Hypothalamus (tissue), 51 donors: Measurements from ENCODE around the gene RAD51B.

Experiments used
- DNase-seq, 51 donors: peaks; one replicate each; lab custom pipeline; 2025; lab: John Stamatoyannopoulos, UW

Gene RAD51B

DNA sequence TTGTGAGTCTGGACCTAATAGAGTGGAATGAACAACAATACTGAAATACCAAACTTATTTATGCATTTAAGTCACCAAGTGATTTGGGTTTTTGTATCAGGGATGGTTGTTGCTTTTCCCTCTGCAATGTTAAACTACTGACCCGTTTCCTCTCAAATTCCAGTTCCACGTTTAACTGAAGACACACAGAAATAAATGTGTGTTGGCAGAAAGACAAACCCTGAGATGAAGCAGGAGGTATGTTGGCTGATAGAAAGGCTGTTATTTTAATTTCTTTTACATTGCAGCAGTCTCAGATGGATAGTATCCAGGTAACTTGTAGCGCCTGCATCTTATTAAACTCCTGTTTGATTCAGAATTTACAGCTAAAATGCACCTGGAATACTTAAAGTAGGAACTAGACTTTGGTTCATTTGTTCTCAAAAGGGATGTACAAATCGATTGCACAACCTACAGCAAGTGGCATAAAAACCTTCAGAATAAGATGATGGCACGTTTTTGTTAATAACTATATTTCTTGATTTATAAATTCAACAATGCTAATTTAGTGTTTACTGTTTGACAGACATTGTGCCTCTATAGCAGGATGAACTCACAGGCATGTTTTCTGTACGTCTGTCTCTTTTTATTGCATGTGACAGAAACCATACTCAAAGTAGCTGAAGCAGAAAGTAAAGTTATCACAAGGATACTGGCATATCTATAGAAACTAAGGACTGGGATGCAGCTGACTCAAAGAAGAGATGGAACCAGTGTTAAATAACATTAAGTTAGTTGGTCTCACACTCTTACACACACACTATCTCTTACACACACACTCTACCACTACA lies 567.6 kb downstream of the RAD51B start:
- no peak for DNase-seq

- DNase-seq, result no peak
Observed at GRCh38 chr14:68389943-68390342, 570.4 kb downstream of the RAD51B start.

DNA sequence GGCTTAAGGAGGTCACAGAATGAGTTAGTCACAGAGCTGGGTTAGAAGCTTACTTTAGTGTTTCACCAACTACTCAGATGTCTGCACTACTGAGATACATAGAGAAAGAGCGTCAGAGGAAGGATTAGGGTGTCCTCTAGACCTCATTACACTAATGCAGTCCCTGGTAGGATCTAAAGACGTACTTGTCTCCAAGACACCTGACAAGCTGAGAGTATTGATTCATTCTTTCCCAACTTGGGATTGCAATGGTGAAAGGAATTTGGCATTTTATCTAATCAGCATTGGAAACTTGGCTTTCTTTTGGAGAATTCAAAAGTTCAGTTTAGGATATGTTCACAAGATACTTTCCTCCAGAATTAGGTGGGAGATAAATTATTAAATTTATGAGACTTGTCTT lies 571.2 kb downstream of the RAD51B start:
- DNase-seq, result no peak

- peak in 5 of 51 donors; percentile 7 to 35 (median 11) for DNase-seq
Observed at GRCh38 chr14:68391311-68392014, 571.9 kb downstream of the RAD51B start.

DNA sequence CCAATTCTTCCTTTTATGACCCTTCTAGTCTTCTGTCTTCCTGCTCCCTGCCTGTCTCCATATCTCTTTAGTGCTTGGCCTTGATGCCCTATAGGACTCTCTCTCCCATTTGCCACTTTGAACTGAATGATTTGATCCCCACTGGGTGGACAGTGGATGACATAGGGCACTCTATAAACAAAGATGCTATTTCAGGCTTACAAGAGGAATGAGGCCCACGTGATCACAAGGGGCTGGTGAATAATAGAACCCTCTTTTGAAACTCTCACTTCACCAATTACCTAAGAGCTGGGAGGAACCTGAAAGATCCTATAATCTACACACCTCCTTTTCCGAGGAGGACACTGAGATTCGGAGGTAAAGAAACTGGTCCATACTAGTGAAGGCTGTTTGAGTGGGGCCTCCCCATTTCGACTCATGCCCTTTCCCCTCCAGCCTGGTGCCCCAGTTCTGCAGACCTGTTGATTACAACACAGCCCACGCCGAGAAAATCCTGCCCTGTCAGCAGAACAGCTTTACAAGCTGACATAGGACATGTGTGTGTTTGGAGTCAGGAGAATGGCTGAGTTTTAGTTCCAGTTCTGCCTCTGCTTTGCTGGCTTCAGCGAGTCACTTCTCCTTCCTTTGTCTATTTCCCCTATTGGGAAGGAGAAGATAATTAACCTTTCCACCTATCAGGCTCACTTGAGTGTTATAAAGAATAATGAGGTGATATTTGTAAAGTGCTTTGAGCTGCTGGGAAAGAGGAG lies 573.0 kb downstream of the RAD51B start:
- DNase-seq, result peak in 21 of 51 donors; percentile 3 to 42 (median 27)

- no peak for DNase-seq
Observed at GRCh38 chr14:68393259-68393658, 573.7 kb downstream of the RAD51B start.

GRCh38 chr14:68394118-68394763 lies 574.7 kb downstream of the RAD51B start:
- DNase-seq, result no peak

- DNase-seq, result peak in 23 of 51 donors; percentile 2 to 59 (median 22)
Observed at GRCh38 chr14:68394764-68395143, 575.2 kb downstream of the RAD51B start.

GRCh38 chr14:68395604-68396003 lies 576.0 kb downstream of the RAD51B start:
- no peak for DNase-seq

DNA sequence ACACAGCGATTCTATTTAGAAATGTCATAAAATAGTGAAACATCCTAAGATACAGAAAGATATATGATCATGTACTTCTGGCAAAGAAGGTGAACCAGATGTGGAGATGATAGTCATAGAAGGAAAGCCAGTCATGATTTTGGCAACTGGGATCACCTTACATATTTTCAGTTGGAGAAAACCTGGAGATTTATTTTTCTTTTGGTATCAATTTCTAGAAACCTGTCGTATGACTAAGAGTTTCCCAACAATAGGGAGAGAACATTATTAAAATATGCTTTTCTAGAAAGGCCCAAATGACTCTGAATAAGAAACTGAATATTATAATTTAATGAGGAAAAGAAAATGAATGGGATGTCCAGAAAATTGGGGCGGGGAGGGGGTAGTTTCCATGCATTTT lies 576.9 kb downstream of the RAD51B start:
- DNase-seq, result no peak

GRCh38 chr14:68397371-68397811 lies 577.8 kb downstream of the RAD51B start:
- peak in 18 of 51 donors; percentile 9 to 65 (median 36) for DNase-seq

DNA sequence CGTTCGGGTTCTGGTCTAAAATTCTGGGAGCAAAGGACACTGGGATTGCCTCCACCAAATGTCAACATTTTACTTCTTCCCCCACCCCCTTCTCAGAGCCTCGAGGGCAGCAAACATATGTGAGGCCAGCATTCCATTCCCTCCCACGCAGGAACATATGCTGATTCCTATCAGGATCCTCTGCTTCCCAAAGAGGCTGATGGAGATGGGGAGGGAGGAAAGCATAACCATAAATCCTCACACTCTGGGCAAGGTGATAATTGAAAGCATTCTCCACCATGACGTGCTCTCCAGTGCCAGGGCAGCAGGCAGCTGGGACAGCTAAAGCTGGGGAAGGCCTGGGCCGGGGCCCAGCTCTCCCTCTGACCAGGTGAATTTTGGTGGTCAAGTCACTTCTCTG lies 578.2 kb downstream of the RAD51B start:
- DNase-seq, result no peak

DNA sequence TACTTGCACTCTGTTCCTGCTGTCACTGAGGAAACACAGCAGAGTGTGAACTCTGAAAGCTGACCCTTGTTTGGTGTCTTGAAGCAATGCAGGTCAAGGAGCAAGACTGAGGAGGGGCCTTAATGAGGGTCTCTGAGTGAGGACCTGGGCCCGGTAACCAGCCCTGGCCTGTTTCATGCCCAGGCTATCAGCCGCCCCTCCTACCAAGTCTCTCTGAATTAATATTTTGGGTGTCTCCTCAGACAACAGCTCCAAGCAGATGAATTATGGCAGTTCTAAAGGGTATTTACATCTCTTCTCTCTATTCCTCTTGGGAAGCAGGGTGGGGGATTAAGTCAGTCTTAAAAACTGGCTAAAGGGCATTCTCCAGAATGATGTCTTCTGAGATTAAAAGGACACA lies 578.8 kb downstream of the RAD51B start:
- DNase-seq, result no peak

- no peak for DNase-seq
Observed at GRCh38 chr14:68399971-68400370, 580.4 kb downstream of the RAD51B start.

DNA sequence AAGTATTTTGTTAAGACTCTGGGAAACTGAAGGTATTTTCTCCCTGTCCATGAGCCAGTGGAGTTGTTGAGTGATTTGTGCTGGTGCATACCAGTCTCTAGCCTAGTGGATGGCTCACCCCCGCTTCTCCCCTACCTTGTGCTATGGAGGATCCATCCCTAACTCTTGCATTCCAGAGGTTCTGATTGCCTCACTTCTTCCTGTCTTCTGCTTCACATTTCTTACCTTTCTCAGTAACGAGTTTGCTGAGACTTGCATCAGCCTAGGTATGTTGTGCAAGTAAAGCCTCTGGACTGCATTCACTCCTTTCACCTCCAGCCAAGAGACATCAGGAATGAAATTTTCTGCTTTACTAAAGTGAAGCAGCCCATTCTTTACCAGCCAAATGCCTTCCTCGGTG lies 581.7 kb downstream of the RAD51B start:
- DNase-seq, result no peak

DNA sequence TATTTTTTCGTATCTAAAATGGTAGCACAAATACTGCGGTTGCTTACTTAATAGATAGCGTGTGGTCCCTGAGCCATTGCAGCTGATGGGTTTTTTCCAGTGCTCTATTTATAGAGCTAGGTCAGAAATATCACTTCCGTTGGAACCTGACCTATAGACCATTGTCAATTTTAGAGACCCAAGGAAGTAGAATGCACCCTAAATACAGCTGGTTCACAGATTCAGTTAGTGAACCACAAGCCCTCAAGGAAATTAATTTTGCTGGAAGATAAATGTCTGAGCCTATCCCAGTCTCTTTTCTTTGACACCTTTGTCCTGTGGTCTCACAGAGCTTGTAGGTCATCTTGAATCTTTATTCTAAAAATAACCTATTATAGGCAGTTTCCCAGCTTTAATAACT lies 582.3 kb downstream of the RAD51B start:
- DNase-seq, result no peak

- DNase-seq, result no peak
Observed at GRCh38 chr14:68402525-68403101, 583.0 kb downstream of the RAD51B start.

DNA sequence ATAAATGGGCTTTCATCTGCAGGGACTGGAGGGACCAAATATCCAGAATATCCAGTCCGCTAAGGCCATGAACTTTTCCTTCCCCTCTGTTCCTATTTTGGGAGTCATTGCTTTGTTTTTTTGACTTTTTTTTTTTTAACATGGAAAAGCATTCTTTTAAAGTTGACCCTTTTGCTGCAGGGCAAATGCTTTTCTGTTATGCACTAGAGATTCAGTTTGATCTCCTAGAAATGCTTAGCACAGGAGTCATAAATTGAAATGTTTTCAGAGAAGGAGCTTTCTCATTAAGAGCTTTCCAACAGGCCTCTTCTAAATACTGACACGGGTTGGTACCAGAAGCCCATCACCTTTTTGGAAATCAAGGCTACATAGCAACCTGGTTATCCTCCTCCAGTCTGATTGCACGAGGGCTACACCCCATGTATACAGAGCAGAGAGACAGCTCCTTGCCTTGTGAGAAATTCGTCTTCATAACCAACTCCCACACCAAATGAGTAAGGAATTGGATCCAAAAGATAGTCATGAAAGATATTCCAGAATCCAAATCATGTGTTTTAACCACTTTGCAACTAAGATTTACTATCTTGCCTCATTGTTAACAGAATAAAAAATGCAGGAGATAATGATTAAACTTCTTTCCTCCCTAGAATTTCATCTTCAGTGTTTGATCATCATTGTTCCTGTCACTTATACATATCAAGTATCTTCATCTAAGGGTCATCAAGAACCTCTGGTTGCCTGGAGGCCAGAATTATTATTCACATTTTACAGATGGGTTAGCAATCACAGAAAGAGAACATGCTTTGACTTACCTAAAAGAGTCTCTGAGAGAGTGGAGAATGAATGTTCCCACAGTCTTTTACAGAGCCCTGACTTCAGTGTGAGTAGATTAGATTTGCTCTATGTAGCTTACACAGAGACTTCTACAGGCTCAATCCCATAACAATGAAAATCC lies 583.9 kb downstream of the RAD51B start:
- no peak for DNase-seq

DNA sequence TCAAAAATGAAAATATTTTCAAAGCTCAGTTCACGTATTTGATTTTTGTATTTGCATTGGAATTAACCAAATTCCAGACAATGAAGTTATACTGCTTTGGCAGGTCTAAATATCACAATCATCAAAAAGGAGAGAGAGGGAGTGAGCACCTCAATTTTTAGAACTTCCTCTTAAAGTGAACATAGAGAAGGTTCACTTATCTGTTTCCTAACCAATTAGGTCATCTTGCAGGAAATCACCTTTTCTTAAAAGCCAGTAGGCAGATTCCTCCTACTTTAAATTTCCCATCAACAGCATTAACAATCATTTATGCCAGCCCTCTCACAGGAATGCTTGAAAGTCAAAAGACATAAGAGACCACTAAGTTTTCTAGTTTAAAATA lies 584.6 kb downstream of the RAD51B start:
- DNase-seq, result no peak
